NCI-H1436 (cell line): ENCODE results near the gene AOPEP.

Experiments used
- DNase-seq: peaks from one replicate; lab custom pipeline; 2025; lab: John Stamatoyannopoulos, UW

The AOPEP gene

GRCh38 chr9:94850540-94851434 is 124.3 kb downstream of the AOPEP start:
- DNase-seq, result no peak

GRCh38 chr9:94851467-94851866 is 125.0 kb downstream of the AOPEP start:
- DNase-seq, result no peak

GRCh38 chr9:94851892-94852291 is 125.4 kb downstream of the AOPEP start:
- DNase-seq, result no peak

- DNase-seq, result no peak
Observed at GRCh38 chr9:94852373-94852772, 125.9 kb downstream of the AOPEP start.

GRCh38 chr9:94853887-94854286 is 127.4 kb downstream of the AOPEP start:
- DNase-seq, result no peak

GRCh38 chr9:94855903-94856302 is 129.4 kb downstream of the AOPEP start:
- no peak for DNase-seq

GRCh38 chr9:94857791-94858190 is 131.3 kb downstream of the AOPEP start:
- no peak for DNase-seq

- no peak for DNase-seq
Observed at GRCh38 chr9:94859226-94859625, 132.7 kb downstream of the AOPEP start.

GRCh38 chr9:94859891-94860290 is 133.4 kb downstream of the AOPEP start:
- DNase-seq, result no peak

GRCh38 chr9:94860678-94861588 is 134.4 kb downstream of the AOPEP start:
- no peak for DNase-seq

- DNase-seq, result no peak
Observed at GRCh38 chr9:94861589-94862272, 135.2 kb downstream of the AOPEP start.

- no peak for DNase-seq
Observed at GRCh38 chr9:94864196-94864595, 137.7 kb downstream of the AOPEP start.

GRCh38 chr9:94864862-94865509 is 138.5 kb downstream of the AOPEP start:
- no peak for DNase-seq

- DNase-seq, result no peak
Observed at GRCh38 chr9:94865582-94866452, 139.3 kb downstream of the AOPEP start.

- DNase-seq, result no peak
Observed at GRCh38 chr9:94866770-94867169, 140.3 kb downstream of the AOPEP start.

GRCh38 chr9:94867281-94867841 is 140.9 kb downstream of the AOPEP start:
- DNase-seq, result no peak

- no peak for DNase-seq
Observed at GRCh38 chr9:94867842-94868312, 141.4 kb downstream of the AOPEP start.

GRCh38 chr9:94868464-94868863 is 142.0 kb downstream of the AOPEP start:
- DNase-seq, result no peak

- no peak for DNase-seq
Observed at GRCh38 chr9:94869415-94869843, 142.9 kb downstream of the AOPEP start.

GRCh38 chr9:94870465-94870792 is 143.9 kb downstream of the AOPEP start:
- no peak for DNase-seq
